HG02885 (cell line): ENCODE measurements around the gene ARL9.

Experiments used
- ATAC-seq: cut with Tn5 transposase; IDR thresholded peaks from one replicate; pipeline ENCODE4 v1.9.1; 2021; ENCODE audit warnings: mild to moderate bottlenecking; ENCODE audit not compliant: unreplicated experiment, poor library complexity

ARL9 gene

GRCh38 chr4:56530269-56531148 is 24.9 kb downstream of the ARL9 start:
- peak; percentile 98 for ATAC-seq

- ATAC-seq: no peak
Measured at GRCh38 chr4:56531149-56531770, 25.7 kb downstream of the ARL9 start.

GRCh38 chr4:56531823-56532222 is 26.2 kb downstream of the ARL9 start:
- no peak for ATAC-seq

GRCh38 chr4:56532239-56532638 is 26.6 kb downstream of the ARL9 start:
- no peak for ATAC-seq

GRCh38 chr4:56535915-56536314 is 30.3 kb downstream of the ARL9 start:
- ATAC-seq: no peak

GRCh38 chr4:56537147-56537546 is 31.6 kb downstream of the ARL9 start:
- no peak for ATAC-seq

- no peak for ATAC-seq
Measured at GRCh38 chr4:56540826-56541225, 35.2 kb downstream of the ARL9 start.

- ATAC-seq: peak; percentile 99
Measured at GRCh38 chr4:56544573-56545131, 39.1 kb downstream of the ARL9 start.

GRCh38 chr4:56550642-56551041 is 45.1 kb downstream of the ARL9 start:
- ATAC-seq: no peak

- no peak for ATAC-seq
Measured at GRCh38 chr4:56551516-56551915, 45.9 kb downstream of the ARL9 start.

- ATAC-seq: no peak
Measured at GRCh38 chr4:56552273-56552672, 46.7 kb downstream of the ARL9 start.

- ATAC-seq: no peak
Measured at GRCh38 chr4:56570041-56570440, 64.5 kb downstream of the ARL9 start.
